ENCODE measurements around the gene RAB44. TPM values are rescaled to one million over a fixed set of nuclear protein-coding genes. Genes with fewer than 3 reads are reported as not detected.
A peak's percentile ranks its signal among the peaks of the same experiment; 100 is the strongest.

RAB44 gene
- total RNA-seq, 2 donors from 2014 or later, result 0.14 to 0.45 TPM

DNA sequence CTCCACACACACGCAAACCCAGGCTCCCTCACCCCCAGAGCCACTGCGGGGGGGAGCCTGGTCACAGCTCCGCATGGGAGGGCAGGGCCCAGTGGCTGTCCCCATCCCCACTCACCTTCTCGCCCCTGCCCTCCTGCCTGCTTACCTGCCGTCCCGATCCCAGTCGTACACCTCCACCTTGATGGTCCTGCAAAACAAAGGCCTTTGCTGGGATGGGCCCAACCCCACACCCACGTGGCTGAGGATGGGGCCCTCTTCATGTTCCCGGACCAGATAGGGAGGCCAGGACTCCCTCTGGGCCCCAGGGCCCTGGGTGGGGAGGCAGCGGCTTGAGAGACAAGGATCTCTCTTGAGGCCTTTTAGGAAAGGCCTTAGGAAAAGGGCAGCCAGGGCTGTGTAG is 67.6 kb downstream of the RAB44 start:
- H3K27ac ChIP-seq, result no peak overlapping the region
- no peaks in the 10 kb centered on the region for H3K27me3 ChIP-seq (replicated peaks; ENCODE audit: insufficient read depth)
- no peaks in the 10 kb centered on the region for H3K36me3 ChIP-seq
- TF ChIP-seq, protein P1, sequence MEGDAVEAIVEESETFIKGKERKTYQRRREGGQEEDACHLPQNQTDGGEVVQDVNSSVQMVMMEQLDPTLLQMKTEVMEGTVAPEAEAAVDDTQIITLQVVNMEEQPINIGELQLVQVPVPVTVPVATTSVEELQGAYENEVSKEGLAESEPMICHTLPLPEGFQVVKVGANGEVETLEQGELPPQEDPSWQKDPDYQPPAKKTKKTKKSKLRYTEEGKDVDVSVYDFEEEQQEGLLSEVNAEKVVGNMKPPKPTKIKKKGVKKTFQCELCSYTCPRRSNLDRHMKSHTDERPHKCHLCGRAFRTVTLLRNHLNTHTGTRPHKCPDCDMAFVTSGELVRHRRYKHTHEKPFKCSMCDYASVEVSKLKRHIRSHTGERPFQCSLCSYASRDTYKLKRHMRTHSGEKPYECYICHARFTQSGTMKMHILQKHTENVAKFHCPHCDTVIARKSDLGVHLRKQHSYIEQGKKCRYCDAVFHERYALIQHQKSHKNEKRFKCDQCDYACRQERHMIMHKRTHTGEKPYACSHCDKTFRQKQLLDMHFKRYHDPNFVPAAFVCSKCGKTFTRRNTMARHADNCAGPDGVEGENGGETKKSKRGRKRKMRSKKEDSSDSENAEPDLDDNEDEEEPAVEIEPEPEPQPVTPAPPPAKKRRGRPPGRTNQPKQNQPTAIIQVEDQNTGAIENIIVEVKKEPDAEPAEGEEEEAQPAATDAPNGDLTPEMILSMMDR (IDR thresholded peaks at IDR 0.05), result no peak
- no peak overlapping the region for H3K4me3 ChIP-seq
- no peaks in the 10 kb centered on the region for H3K4me1 ChIP-seq (replicated peaks)
- no peaks in the 10 kb centered on the region for H3K9me3 ChIP-seq
- intact Hi-C loops (cut with DNase I), result loop anchor here (10.0 kb wide), 1 partner anchor 440 kb away; no protein-coding TSS in a partner anchor
- 72% methylated on average over 10 of the region's 10 CpGs for WGBS
- DNase-seq (ENCODE audit: low spot score), result no peak

DNA sequence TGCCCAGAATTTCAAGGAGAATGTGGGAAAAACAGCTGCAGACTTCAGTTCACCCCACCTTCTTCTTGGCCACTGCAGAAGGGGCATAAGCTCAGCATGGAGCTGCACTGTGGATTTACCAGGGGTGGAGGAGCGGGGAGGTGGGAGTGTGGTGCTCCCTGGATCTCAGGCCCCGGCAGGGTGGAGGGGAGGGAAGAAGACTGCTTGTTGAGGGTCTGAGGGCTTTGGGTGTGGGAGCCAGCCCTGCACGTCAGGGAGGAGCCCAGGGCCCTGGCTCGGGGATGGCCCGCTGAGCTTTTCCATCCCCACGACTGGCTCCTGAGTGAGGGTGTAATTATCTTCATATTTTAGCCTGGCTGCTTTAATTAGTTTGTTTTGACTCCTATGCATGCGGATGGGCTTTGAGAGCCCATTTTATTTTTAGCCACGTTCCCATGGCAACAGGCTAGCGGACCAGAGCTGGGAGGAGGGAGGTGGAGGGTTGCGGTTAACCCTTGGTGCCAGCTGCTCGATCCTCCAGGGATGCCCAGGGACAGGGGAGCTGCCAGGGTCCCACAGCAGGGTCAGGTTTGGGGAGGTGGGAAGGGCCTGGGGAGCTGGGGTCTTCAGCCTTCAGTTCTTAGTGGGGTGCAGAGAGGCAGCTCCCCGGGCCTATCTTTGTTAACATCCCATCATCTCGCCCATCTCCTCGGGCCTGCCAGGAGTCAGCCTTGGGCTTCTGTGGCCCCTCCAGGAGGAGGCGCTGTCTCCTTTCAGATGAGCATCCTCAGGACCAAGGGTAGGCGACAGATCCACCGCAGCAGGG is 68.2 kb downstream of the RAB44 start:
- Histone ChIP-seq H3K27me3 (replicated peaks; ENCODE audit: insufficient read depth) (no peaks in the 10 kb centered on the region), H3K9me3 (no peaks in the 10 kb centered on the region), H3K27ac (no peak overlapping the region), H3K4me1 (replicated peaks) (no peaks in the 10 kb centered on the region), H3K4me3 (no peak overlapping the region), H3K36me3 (no peaks in the 10 kb centered on the region)
- TF ChIP-seq POLR2A (IDR thresholded peaks at IDR 0.05) (no peak), POLR2AphosphoS5 (IDR thresholded peaks at IDR 0.05) (peak; percentile 63)
- TF ChIP-seq, protein P1 (IDR thresholded peaks at IDR 0.05), result peak; percentile 64 to 95 (median 89)
- 37% methylated on average over 17 of the region's 17 CpGs for WGBS
- peak; percentile 75 for DNase-seq (ENCODE audit: low spot score)
- intact Hi-C loops (cut with DNase I), result loop anchor here (1.0 to 10.0 kb wide), 2 partner anchors 86 to 439 kb away; no protein-coding TSS in a partner anchor

DNA sequence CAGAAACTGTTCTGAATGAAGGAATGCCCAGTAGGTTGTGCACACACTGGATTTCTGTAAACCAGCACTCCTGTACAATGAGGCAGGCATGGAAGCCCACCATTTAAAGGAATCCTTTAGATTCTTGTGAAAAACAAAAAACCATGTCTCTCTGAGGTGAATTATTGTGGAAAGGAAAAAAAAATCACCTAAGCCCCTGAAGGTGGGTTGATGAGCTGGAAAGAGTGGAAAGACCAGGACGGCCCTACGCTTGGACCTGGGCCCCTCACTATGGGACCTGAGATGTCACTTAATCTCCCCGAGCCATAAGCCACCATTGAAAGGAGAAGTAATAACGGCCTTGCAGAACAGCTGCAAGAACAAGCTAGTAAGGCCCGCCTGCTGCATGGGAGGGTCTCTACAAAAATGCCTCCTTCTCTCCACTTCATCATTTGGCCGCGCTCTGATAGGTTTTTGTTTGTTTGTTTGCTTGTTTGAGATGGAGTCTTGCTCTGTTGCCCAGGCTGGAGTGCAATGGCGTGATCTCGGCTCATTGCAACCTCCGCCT is 68.8 kb downstream of the RAB44 start:
- WGBS, result 86% methylated on average over 10 of the region's 10 CpGs

DNA sequence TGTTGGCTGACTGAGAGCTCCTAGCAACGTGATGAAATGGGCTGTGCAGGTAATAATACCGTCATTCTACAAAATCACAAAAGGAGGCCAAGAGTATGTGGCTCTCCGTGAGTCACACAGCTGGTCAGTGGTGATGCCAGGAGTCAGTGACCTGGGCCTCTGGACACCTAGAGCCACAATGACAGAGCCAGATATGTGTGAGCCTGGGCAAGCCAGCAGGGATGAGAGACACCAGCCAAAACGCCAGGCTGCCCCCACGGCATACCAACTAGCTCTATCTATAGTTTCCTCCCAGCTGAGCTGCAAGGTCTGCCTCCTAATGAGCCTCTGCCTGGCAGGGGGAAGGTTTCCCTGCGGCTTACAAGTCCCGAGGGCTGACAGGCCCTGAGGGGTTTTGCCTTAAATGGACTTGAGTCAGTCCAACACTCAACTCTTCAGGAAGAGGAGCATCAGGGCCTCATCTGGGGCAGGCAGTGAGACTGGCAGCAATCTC is 71.6 kb downstream of the RAB44 start:
- Histone ChIP-seq H3K4me3 (no peak overlapping the region), H3K27ac (no peak overlapping the region), H3K4me1 (replicated peaks) (no peaks in the 10 kb centered on the region), H3K36me3 (no peaks in the 10 kb centered on the region), H3K27me3 (replicated peaks; ENCODE audit: insufficient read depth) (no peaks in the 10 kb centered on the region), H3K9me3 (no peaks in the 10 kb centered on the region)
- no peak for TF ChIP-seq POLR2AphosphoS5 (IDR thresholded peaks at IDR 0.05)
- no peak for TF ChIP-seq POLR2A (IDR thresholded peaks at IDR 0.05)
- TF ChIP-seq, protein P1 (IDR thresholded peaks at IDR 0.05), result no peak
- 54% methylated on average over 7 of the region's 7 CpGs for WGBS
- intact Hi-C loops (cut with DNase I), result loop anchor here (10.0 kb wide), 1 partner anchor 436 kb away; no protein-coding TSS in a partner anchor
- DNase-seq (ENCODE audit: low spot score), result no peak

More for the DNA sequence above, 68.8 kb downstream of the RAB44 start:
- Histone ChIP-seq H3K9me3 (no peaks in the 10 kb centered on the region), H3K4me3 (no peak overlapping the region), H3K27me3 (replicated peaks; ENCODE audit: insufficient read depth) (no peaks in the 10 kb centered on the region), H3K27ac (no peak overlapping the region), H3K36me3 (no peaks in the 10 kb centered on the region), H3K4me1 (replicated peaks) (no peaks in the 10 kb centered on the region)
- TF ChIP-seq POLR2A (IDR thresholded peaks at IDR 0.05) (no peak), POLR2AphosphoS5 (IDR thresholded peaks at IDR 0.05) (no peak)
- TF ChIP-seq, protein P1 (IDR thresholded peaks at IDR 0.05), result no peak
- intact Hi-C loops (cut with DNase I), result loop anchor here (1.0 to 10.0 kb wide), 2 partner anchors 85 to 438 kb away; no protein-coding TSS in a partner anchor
- DNase-seq (ENCODE audit: low spot score), result no peak

Data from prostate gland (tissue), 2 donors.